MCF 10A (cell line): ENCODE results near the gene UQCRH. TPM values are rescaled to one million over a fixed set of nuclear protein-coding genes. Genes with fewer than 3 reads are reported as not detected.
A peak's percentile ranks its signal among the peaks of the same experiment; 100 is the strongest.

ENCODE experiments used
- BruUV-seq: library from RNA; stranded (reverse); fragments of 400-500 nt; replicated peaks from 2 replicates; lab custom pipeline; 2021; lab: Mats Ljungman, UMichigan
- CTCF ChIA-PET: fragments of 300-600 bp; sonication (Branson Sonifier 250); formaldehyde crosslinking; extraction: SDS; loops from one replicate; lab custom pipeline; 2021; ENCODE audit warnings: antibody characterized with exemption, inconsistent platforms; lab: Yijun Ruan, JAX
- POLR2A ChIA-PET: fragments of 300-600, 350-650 bp; sonication (Branson Sonifier 250); formaldehyde crosslinking; extraction: SDS; loops from one replicate; lab custom pipeline; 2020; ENCODE audit warnings: antibody characterized with exemption, inconsistent platforms; lab: Yijun Ruan, JAX
- DNase-seq: peaks from one replicate; pipeline ENCODE4 v3.0.0-alpha.2; 2018; ENCODE audit not compliant: unreplicated experiment
- H3K27ac Mint-ChIP-seq: one replicate; pipeline ENCODE4 v1.8.0; 2022; ENCODE audit warnings: mild to moderate bottlenecking, low read depth, mixed read lengths; ENCODE audit not compliant: unreplicated experiment
- H3K27me3 Mint-ChIP-seq: one replicate; pipeline ENCODE4 v1.8.0; 2022; ENCODE audit warnings: mixed read lengths; ENCODE audit not compliant: insufficient read depth, unreplicated experiment
- H3K36me3 Mint-ChIP-seq: one replicate; pipeline ENCODE4 v1.8.0; 2022; ENCODE audit warnings: mild to moderate bottlenecking, moderate library complexity, mixed read lengths; ENCODE audit not compliant: insufficient read depth, unreplicated experiment
- H3K4me1 Mint-ChIP-seq: one replicate; pipeline ENCODE4 v1.8.0; 2022; ENCODE audit warnings: mixed read lengths; ENCODE audit not compliant: insufficient read depth, unreplicated experiment
- H3K4me3 Mint-ChIP-seq: one replicate; pipeline ENCODE4 v1.8.0; 2022; ENCODE audit warnings: mild to moderate bottlenecking, moderate library complexity, mixed read lengths; ENCODE audit not compliant: unreplicated experiment
- H3K9me3 Mint-ChIP-seq: one replicate; pipeline ENCODE4 v1.8.0; 2022; ENCODE audit warnings: mixed read lengths; ENCODE audit not compliant: unreplicated experiment
- CTCF ChIP-seq: fragments of 200-600 bp; IDR thresholded peaks from one replicate; pipeline ENCODE4 v1.8.0; 2022; ENCODE audit warnings: antibody characterized with exemption, mild to moderate bottlenecking; ENCODE audit not compliant: unreplicated experiment
- intact Hi-C: fragments of 100-400 bp; cut with micrococcal nuclease; formaldehyde crosslinking; loops from 2 replicates; pipeline ENCODE4 v1.14.1; 2022
- total RNA-seq: library from RNA; stranded (reverse); gene quantifications from 2 replicates; pipeline ENCODE4 v1.2.3, GENCODE V29; 2022

The UQCRH gene
- total RNA-seq, 1 experiment from 2014 or later, result 299 TPM

GRCh38 chr1:46285730-46286477, 17.6 kb upstream of the UQCRH start:
- TF ChIP-seq CTCF, result no peak
- no peak for DNase-seq
- BruUV-seq, result TSS peak; percentile 44
- no peak overlapping the region for H3K27ac Mint-ChIP-seq
- H3K4me1 Mint-ChIP-seq, result no peaks in the 10 kb centered on the region
- H3K36me3 Mint-ChIP-seq, result peaks cover 80% of the 10 kb centered on the region
- H3K27me3 Mint-ChIP-seq, result no peaks in the 10 kb centered on the region
- no peak overlapping the region for H3K4me3 Mint-ChIP-seq
- H3K9me3 Mint-ChIP-seq, result no peaks in the 10 kb centered on the region
- ChIA-PET POLR2A (interaction anchor here (1.3 to 4.7 kb wide), 2 partner anchors 10 to 18 kb away, joined by 3 to 19 read pairs; partner anchors contain the start of genes LRRC41 and UQCRH), CTCF (no interaction called here)
- intact Hi-C loops, result no loop called here

- H3K4me3 Mint-ChIP-seq, result no peak overlapping the region
- ChIA-PET CTCF (interaction anchor here (0.6 to 1.2 kb wide), 3 partner anchors 108 to 1579 kb away, joined by 3 to 4 read pairs (median 3); no protein-coding TSS in a partner anchor), POLR2A (interaction anchor here (0.7 to 1.7 kb wide), 6 partner anchors 8 to 53 kb away, joined by 3 to 10 read pairs (median 4); partner anchors contain the start of genes LRRC41, NSUN4 and UQCRH)
- peak; percentile 20 for DNase-seq
- no peak overlapping the region for H3K27ac Mint-ChIP-seq
- H3K4me1 Mint-ChIP-seq, result no peaks in the 10 kb centered on the region
- no peak for TF ChIP-seq CTCF
- no TSS peak for BruUV-seq
- H3K27me3 Mint-ChIP-seq, result no peaks in the 10 kb centered on the region
- intact Hi-C loops, result no loop called here
- peaks cover 78% of the 10 kb centered on the region for H3K36me3 Mint-ChIP-seq
- H3K9me3 Mint-ChIP-seq, result no peaks in the 10 kb centered on the region
Observed at GRCh38 chr1:46288485-46289133, 14.9 kb upstream of the UQCRH start.

GRCh38 chr1:46289134-46289494, 14.4 kb upstream of the UQCRH start:
- no TSS peak for BruUV-seq
- Mint-ChIP-seq H3K27ac (no peak overlapping the region), H3K27me3 (no peaks in the 10 kb centered on the region), H3K36me3 (peaks cover 78% of the 10 kb centered on the region), H3K4me3 (no peak overlapping the region), H3K9me3 (no peaks in the 10 kb centered on the region), H3K4me1 (no peaks in the 10 kb centered on the region)
- no peak for TF ChIP-seq CTCF
- intact Hi-C loops, result no loop called here
- ChIA-PET CTCF (interaction anchor here (0.6 to 1.2 kb wide), 2 partner anchors 109 to 239 kb away, joined by 3 to 4 read pairs; no protein-coding TSS in a partner anchor), POLR2A (interaction anchor here (1.0 to 1.4 kb wide), 3 partner anchors 9 to 52 kb away, joined by 4 to 10 read pairs (median 5); partner anchors contain the start of genes LRRC41, NSUN4 and UQCRH)
- DNase-seq, result no peak

- BruUV-seq, result no TSS peak
- Mint-ChIP-seq H3K9me3 (no peaks in the 10 kb centered on the region), H3K36me3 (peaks cover 78% of the 10 kb centered on the region), H3K4me1 (no peaks in the 10 kb centered on the region), H3K4me3 (no peak overlapping the region), H3K27me3 (no peaks in the 10 kb centered on the region), H3K27ac (no peak overlapping the region)
- ChIA-PET CTCF (no interaction called here), POLR2A (interaction anchor here (1.0 to 1.5 kb wide), 3 partner anchors 8 to 18 kb away, joined by 4 to 7 read pairs (median 5); no protein-coding TSS in a partner anchor)
- intact Hi-C loops, result no loop called here
- no peak for DNase-seq
- no peak for TF ChIP-seq CTCF
Observed at GRCh38 chr1:46289976-46290375, 13.5 kb upstream of the UQCRH start.
